HL-60 (cell line): ENCODE measurements around the gene FBXO38.

Experiments
- CTCF ChIP-seq: IDR thresholded peaks from one replicate; pipeline ENCODE4 v1.5.1; 2011; ENCODE audit warnings: low read length, control low read depth, inconsistent platforms; ENCODE audit not compliant: insufficient read depth
- POLR2AphosphoS5 ChIP-seq: IDR thresholded peaks from 2 replicates; pipeline ENCODE4 v1.6.1; 2012; ENCODE audit warnings: low read depth

- TF ChIP-seq CTCF (no peak), POLR2AphosphoS5 (no peak)
Measured at GRCh38 chr5:148353634-148354033, 30.1 kb upstream of the FBXO38 start.
